Measurements from ENCODE around the gene PDSS2.
"Not testable (repeated sequence)": the region's sequence is repeated elsewhere in the genome, so short reads cannot be mapped to it uniquely, and the experiment has no call there.

The PDSS2 gene
- 12.7 to 22.4 (median 14.0) reads per million in 4 experiments for total RNA-seq

- DNase-seq: peak; percentile 94
Observed at GRCh38 chr6:107459283-107460082, at the start of gene PDSS2. TSS of gene PDSS2 (minus strand) at chr6:107459564. CDS start at chr6:107459285, 279 bp downstream.

GRCh38 chr6:107506145-107506544 is 46.8 kb upstream of the PDSS2 start:
- no peak for DNase-seq

- DNase-seq: no peak
Observed at GRCh38 chr6:107504270-107505026, 45.1 kb upstream of the PDSS2 start.

- no peak for DNase-seq
Observed at GRCh38 chr6:107496892-107497684, 37.7 kb upstream of the PDSS2 start.

GRCh38 chr6:107495971-107496370 is 36.6 kb upstream of the PDSS2 start:
- DNase-seq: no peak

GRCh38 chr6:107495196-107495643 is 35.9 kb upstream of the PDSS2 start:
- DNase-seq: no peak

GRCh38 chr6:107493158-107494057 is 34.0 kb upstream of the PDSS2 start:
- DNase-seq: no peak

- DNase-seq: no peak
Observed at GRCh38 chr6:107491760-107492660, 32.6 kb upstream of the PDSS2 start.

- no peak for DNase-seq
Observed at GRCh38 chr6:107491138-107491609, 31.8 kb upstream of the PDSS2 start.

GRCh38 chr6:107490566-107491137 is 31.3 kb upstream of the PDSS2 start:
- DNase-seq: no peak

- peak; percentile 22 for DNase-seq
Observed at GRCh38 chr6:107489636-107490565, 30.5 kb upstream of the PDSS2 start, which contains the start of gene SOBP. TSS of gene SOBP (plus strand) at chr6:107490117. CDS start at chr6:107490617, 500 bp downstream.

GRCh38 chr6:107488875-107489635 is 29.7 kb upstream of the PDSS2 start:
- no peak for DNase-seq

- DNase-seq: no peak
Observed at GRCh38 chr6:107488174-107488874, 29.0 kb upstream of the PDSS2 start.

- no peak for DNase-seq
Observed at GRCh38 chr6:107485157-107485556, 25.8 kb upstream of the PDSS2 start.

- DNase-seq: no peak
Observed at GRCh38 chr6:107479089-107479690, 19.8 kb upstream of the PDSS2 start.

- DNase-seq: not testable (repeated sequence)
Observed at GRCh38 chr6:107475826-107476225, 16.5 kb upstream of the PDSS2 start.

GRCh38 chr6:107475360-107475759 is 16.0 kb upstream of the PDSS2 start:
- not testable (repeated sequence) for DNase-seq

Data from effector CD8-positive, alpha-beta T cell (primary cell).